ENCODE measurements around the gene REM2.

REM2 gene

GRCh38 chr14:22932146-22932545 lies 49.1 kb downstream of the REM2 start:
- no peak for DNase-seq

- no peak for DNase-seq
These were observed 52.1 kb downstream of the REM2 start for GRCh38 chr14:22935156-22935555.

All from activated gamma-delta T cell (primary cell).